NK-92 treated with Interleukin-12 subunit alpha and Interleukin-12 subunit beta, amount 100 ng/mL, for 24 hours (cell line): Measurements from ENCODE around the gene TRMT2A.

Experiments
- DNase-seq: peaks from one replicate; lab custom pipeline; 2025; lab: John Stamatoyannopoulos, UW

The TRMT2A gene

GRCh38 chr22:20106205-20106848, 10.7 kb downstream of the TRMT2A start:
- DNase-seq, result no peak

- no peak for DNase-seq
Measured at GRCh38 chr22:20105456-20106204, 11.4 kb downstream of the TRMT2A start.

- no peak for DNase-seq
Measured at GRCh38 chr22:20102203-20102780, 14.7 kb downstream of the TRMT2A start.

- no peak for DNase-seq
Measured at GRCh38 chr22:20101638-20102037, 15.4 kb downstream of the TRMT2A start.

GRCh38 chr22:20099099-20099711, 17.8 kb downstream of the TRMT2A start:
- DNase-seq, result no peak

- DNase-seq, result no peak
Measured at GRCh38 chr22:20096574-20097420, 20.2 kb downstream of the TRMT2A start.

- DNase-seq, result no peak
Measured at GRCh38 chr22:20095521-20095920, 21.5 kb downstream of the TRMT2A start.

GRCh38 chr22:20094197-20094807, 22.7 kb downstream of the TRMT2A start:
- no peak for DNase-seq

- DNase-seq, result no peak
Measured at GRCh38 chr22:20093418-20094196, 23.4 kb downstream of the TRMT2A start.

- no peak for DNase-seq
Measured at GRCh38 chr22:20092477-20092854, 24.6 kb downstream of the TRMT2A start.

- no peak for DNase-seq
Measured at GRCh38 chr22:20091690-20092476, 25.1 kb downstream of the TRMT2A start.

- no peak for DNase-seq
Measured at GRCh38 chr22:20090730-20091240, 26.2 kb downstream of the TRMT2A start.

GRCh38 chr22:20089977-20090729, 26.9 kb downstream of the TRMT2A start:
- DNase-seq, result no peak

- no peak for DNase-seq
Measured at GRCh38 chr22:20089226-20089976, 27.6 kb downstream of the TRMT2A start.

- no peak for DNase-seq
Measured at GRCh38 chr22:20088263-20088648, 28.8 kb downstream of the TRMT2A start.

GRCh38 chr22:20087319-20088262, 29.4 kb downstream of the TRMT2A start:
- no peak for DNase-seq

GRCh38 chr22:20086763-20087162, 30.3 kb downstream of the TRMT2A start:
- DNase-seq, result no peak
